ENCODE data around the gene OSBP2. TPM values are rescaled to one million over a fixed set of nuclear protein-coding genes. Genes with fewer than 3 reads are reported as not detected.

OSBP2 gene
- polyA plus RNA-seq, 2 of the 4 experiments (the other 2 are of a cell fraction) = 2.7 to 6.0 TPM

DNA sequence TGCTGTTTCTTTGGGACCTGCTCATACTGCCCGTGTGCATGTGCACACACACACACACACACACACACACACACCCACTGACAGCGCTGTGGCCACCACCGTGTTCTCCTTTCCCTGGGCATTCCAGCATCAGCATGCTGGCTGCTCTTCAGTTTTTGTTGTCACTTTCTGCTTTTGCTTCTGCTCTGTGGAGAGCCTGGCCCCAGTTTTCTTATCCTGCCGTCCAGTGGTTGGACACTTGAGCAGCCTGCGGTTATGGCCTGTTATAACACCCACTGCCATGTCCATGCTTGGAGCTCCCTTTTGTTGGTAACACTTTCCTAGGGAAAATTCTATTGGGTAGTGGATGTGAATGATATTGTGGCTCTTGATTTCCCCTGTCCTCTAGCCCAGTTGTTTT lies 83.6 kb downstream of the OSBP2 start:
- FAIRE-seq = no peak
- no peak for DNase-seq (ENCODE audit: low read depth in 1 of 2, low spot score in 1 of 2)
- no peak for TF ChIP-seq HOXB13 (CRISPR knock-in tag; IDR thresholded peaks at IDR 0.05; ENCODE audit: low read depth)
- TF ChIP-seq, protein P1, sequence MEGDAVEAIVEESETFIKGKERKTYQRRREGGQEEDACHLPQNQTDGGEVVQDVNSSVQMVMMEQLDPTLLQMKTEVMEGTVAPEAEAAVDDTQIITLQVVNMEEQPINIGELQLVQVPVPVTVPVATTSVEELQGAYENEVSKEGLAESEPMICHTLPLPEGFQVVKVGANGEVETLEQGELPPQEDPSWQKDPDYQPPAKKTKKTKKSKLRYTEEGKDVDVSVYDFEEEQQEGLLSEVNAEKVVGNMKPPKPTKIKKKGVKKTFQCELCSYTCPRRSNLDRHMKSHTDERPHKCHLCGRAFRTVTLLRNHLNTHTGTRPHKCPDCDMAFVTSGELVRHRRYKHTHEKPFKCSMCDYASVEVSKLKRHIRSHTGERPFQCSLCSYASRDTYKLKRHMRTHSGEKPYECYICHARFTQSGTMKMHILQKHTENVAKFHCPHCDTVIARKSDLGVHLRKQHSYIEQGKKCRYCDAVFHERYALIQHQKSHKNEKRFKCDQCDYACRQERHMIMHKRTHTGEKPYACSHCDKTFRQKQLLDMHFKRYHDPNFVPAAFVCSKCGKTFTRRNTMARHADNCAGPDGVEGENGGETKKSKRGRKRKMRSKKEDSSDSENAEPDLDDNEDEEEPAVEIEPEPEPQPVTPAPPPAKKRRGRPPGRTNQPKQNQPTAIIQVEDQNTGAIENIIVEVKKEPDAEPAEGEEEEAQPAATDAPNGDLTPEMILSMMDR (IDR thresholded peaks at IDR 0.05) = no peak
- TF ChIP-seq SMC3 (IDR thresholded peaks at IDR 0.05) = no peak
- TF ChIP-seq, protein P2, sequence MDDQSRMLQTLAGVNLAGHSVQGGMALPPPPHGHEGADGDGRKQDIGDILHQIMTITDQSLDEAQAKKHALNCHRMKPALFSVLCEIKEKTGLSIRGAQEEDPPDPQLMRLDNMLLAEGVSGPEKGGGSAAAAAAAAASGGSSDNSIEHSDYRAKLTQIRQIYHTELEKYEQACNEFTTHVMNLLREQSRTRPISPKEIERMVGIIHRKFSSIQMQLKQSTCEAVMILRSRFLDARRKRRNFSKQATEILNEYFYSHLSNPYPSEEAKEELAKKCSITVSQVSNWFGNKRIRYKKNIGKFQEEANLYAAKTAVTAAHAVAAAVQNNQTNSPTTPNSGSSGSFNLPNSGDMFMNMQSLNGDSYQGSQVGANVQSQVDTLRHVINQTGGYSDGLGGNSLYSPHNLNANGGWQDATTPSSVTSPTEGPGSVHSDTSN (IDR thresholded peaks at IDR 0.05) = no peak
- ChIA-PET CTCF (interaction anchor here (0.8 to 1.3 kb wide), 3 partner anchors 14 to 366 kb away, joined by 3 read pairs; no protein-coding TSS in a partner anchor), POLR2A (interaction anchor here (0.5 kb wide), 1 partner anchor 54 kb away, joined by 3 read pairs; no protein-coding TSS in a partner anchor)
- Histone ChIP-seq H3K4me1 (peaks cover 11% of the 10 kb centered on the region; the same call in 2 of the 3 replicates), H3K9me3 (no peaks in the 10 kb centered on the region), H3K27ac (no peak overlapping the region), H3K4me2 (no peak overlapping the region), H3K4me3 (no peak overlapping the region)
- 88% methylated on average over 5 of the region's 5 CpGs for WGBS (ENCODE audit: missing lambda C conversion rate)
- ATAC-seq = no peak

DNA sequence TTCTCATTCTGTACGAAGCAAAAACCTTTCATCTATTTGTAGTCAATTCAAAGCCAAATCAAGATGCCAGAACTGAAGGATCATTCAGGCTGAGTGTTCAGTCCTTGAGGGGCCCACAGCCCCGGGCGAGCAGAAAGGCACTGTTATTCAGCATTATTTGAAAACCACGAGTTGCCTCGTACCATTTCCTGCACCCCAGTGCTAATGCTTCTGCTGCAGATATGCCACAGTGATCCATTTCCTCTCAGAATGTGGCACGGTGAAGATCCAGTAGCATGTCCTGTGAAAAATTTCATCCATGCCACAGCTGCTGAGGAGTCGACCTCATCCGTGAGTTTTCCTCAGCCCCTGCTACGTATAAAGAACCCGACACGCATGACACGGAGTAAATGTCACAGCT lies 85.4 kb downstream of the OSBP2 start:
- POLR2A ChIA-PET = no interaction called here
- H3K9me3 ChIP-seq = no peaks in the 10 kb centered on the region
- peaks cover 11% of the 10 kb centered on the region; the same call in 2 of the 3 replicates for H3K4me1 ChIP-seq
- WGBS (ENCODE audit: missing lambda C conversion rate) = 87% methylated on average over 12 of the region's 12 CpGs
- ATAC-seq (no peak), DNase-seq (ENCODE audit: low read depth in 1 of 2, low spot score in 1 of 2) (no peak), FAIRE-seq (no peak)
- CTCF ChIA-PET = interaction anchor here (0.8 to 1.6 kb wide), 4 partner anchors 16 to 146 kb away, joined by 3 read pairs; no protein-coding TSS in a partner anchor
- no peak for TF ChIP-seq HEYL (CRISPR knock-in tag; IDR thresholded peaks at IDR 0.05)
- TF ChIP-seq RAD21 (conservative IDR thresholded peaks at IDR 0.05 in 1 of 2, IDR thresholded peaks at IDR 0.05 in 1 of 2) = no peak
- TF ChIP-seq, protein P3, sequence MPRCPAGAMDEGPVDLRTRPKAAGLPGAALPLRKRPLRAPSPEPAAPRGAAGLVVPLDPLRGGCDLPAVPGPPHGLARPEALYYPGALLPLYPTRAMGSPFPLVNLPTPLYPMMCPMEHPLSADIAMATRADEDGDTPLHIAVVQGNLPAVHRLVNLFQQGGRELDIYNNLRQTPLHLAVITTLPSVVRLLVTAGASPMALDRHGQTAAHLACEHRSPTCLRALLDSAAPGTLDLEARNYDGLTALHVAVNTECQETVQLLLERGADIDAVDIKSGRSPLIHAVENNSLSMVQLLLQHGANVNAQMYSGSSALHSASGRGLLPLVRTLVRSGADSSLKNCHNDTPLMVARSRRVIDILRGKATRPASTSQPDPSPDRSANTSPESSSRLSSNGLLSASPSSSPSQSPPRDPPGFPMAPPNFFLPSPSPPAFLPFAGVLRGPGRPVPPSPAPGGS (IDR thresholded peaks at IDR 0.05) = no peak
- no peak for TF ChIP-seq RCOR1 (IDR thresholded peaks at IDR 0.05; ENCODE audit: low read depth, low read length)
- no peak for TF ChIP-seq JUNB (IDR thresholded peaks at IDR 0.05)
- TF ChIP-seq, protein P4, sequence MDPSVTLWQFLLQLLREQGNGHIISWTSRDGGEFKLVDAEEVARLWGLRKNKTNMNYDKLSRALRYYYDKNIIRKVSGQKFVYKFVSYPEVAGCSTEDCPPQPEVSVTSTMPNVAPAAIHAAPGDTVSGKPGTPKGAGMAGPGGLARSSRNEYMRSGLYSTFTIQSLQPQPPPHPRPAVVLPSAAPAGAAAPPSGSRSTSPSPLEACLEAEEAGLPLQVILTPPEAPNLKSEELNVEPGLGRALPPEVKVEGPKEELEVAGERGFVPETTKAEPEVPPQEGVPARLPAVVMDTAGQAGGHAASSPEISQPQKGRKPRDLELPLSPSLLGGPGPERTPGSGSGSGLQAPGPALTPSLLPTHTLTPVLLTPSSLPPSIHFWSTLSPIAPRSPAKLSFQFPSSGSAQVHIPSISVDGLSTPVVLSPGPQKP (IDR thresholded peaks at IDR 0.05; ENCODE audit: low read depth, low read length) = no peak
- TF ChIP-seq EHMT2 (IDR thresholded peaks at IDR 0.05; ENCODE audit: low read depth) = no peak
- no peak for TF ChIP-seq PHF8 (IDR thresholded peaks at IDR 0.05; ENCODE audit: borderline replicate concordance, low read depth)
- TF ChIP-seq, protein P1 (IDR thresholded peaks at IDR 0.05) = no peak
- no peak for TF ChIP-seq JUN (IDR thresholded peaks at IDR 0.05)
- TF ChIP-seq, protein P5, sequence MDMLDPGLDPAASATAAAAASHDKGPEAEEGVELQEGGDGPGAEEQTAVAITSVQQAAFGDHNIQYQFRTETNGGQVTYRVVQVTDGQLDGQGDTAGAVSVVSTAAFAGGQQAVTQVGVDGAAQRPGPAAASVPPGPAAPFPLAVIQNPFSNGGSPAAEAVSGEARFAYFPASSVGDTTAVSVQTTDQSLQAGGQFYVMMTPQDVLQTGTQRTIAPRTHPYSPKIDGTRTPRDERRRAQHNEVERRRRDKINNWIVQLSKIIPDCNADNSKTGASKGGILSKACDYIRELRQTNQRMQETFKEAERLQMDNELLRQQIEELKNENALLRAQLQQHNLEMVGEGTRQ (IDR thresholded peaks at IDR 0.05) = no peak
- no peak for TF ChIP-seq TFCP2L1 (CRISPR knock-in tag; IDR thresholded peaks at IDR 0.05)
- no peak for TF ChIP-seq TP53 (CRISPR knock-in tag; IDR thresholded peaks at IDR 0.05)
- no peak for TF ChIP-seq POLR2AphosphoS2 (conservative IDR thresholded peaks at IDR 0.05; ENCODE audit: low read length)
- no peak for TF ChIP-seq NFE2L2 (conservative IDR thresholded peaks at IDR 0.05; ENCODE audit: low read length)
- no peak for TF ChIP-seq GATA3 (IDR thresholded peaks at IDR 0.05; ENCODE audit: borderline replicate concordance)
- TF ChIP-seq FOXS1 (CRISPR knock-in tag; IDR thresholded peaks at IDR 0.05) = no peak
- no peak for TF ChIP-seq MYC (IDR thresholded peaks at IDR 0.05; ENCODE audit: borderline replicate concordance, low read length)
- no peak overlapping the region for H3K4me3 ChIP-seq
- no peak overlapping the region for H3K27ac ChIP-seq
- H3K4me2 ChIP-seq = no peak overlapping the region

Measured in A549 (cell line).